ENCODE measurements around the gene NEK6. TPM values are rescaled to one million over a fixed set of nuclear protein-coding genes. Genes with fewer than 3 reads are reported as not detected.

The NEK6 gene
- total and polyA plus RNA-seq, 10 of the 15 experiments (the other 5 are each of a cell fraction or from before 2014, with no cell fraction given) = 31.3 to 161 (median 89.2) TPM

GRCh38 chr9:124273427-124274160, 15.8 kb downstream of the NEK6 start:
- Histone ChIP-seq H3K27me3 (replicated peaks in 1 of 2; ENCODE audit: control insufficient read depth in 2 of 2, insufficient read depth in 2 of 2, low read length in 1 of 2) (no peaks in the 10 kb centered on the region), H3K4me2 (ENCODE audit: control insufficient read depth, insufficient read depth) (no peak overlapping the region), H3K36me3 (ENCODE audit: control insufficient read depth in 2 of 2, insufficient read depth in 2 of 2, low read length in 1 of 2) (peaks cover 33 to 42% of the 10 kb centered on the region in 2 experiments), H3K4me1 (ENCODE audit: control insufficient read depth, insufficient read depth, low read length) (peaks cover under 1% of the 10 kb centered on the region; the same call in 1 of the 2 replicates), H3K9ac (ENCODE audit: control insufficient read depth, insufficient read depth, low read length) (no peak overlapping the region), H3K27ac (ENCODE audit: control insufficient read depth, insufficient read depth) (no peak overlapping the region), H3K9me3 (replicated peaks; ENCODE audit: control insufficient read depth, insufficient read depth, low read length) (no peaks in the 10 kb centered on the region; the same call in 2 of the 3 replicates), H3K4me3 (no peak overlapping the region), H3K79me2 (ENCODE audit: control insufficient read depth, insufficient read depth, low read length) (peaks cover 97% of the 10 kb centered on the region), H4K20me1 (ENCODE audit: control insufficient read depth, insufficient read depth) (peaks cover 39% of the 10 kb centered on the region), H2AFZ (ENCODE audit: control insufficient read depth, low read depth, low read length) (no peak overlapping the region)
- 94% methylated on average over 21 of the region's 21 CpGs for WGBS (ENCODE audit: insufficient coverage, insufficient replicate concordance, low lambda C conversion rate, missing lambda C conversion rate)
- no peak for ATAC-seq
- in situ Hi-C loops (cut with MboI) = no loop called here
- TF ChIP-seq SUZ12 (IDR thresholded peaks at IDR 0.05; ENCODE audit: unreplicated experiment) = no peak
- TF ChIP-seq GATAD2B (conservative IDR thresholded peaks at IDR 0.05; ENCODE audit: low read depth) = no peak
- no peak for TF ChIP-seq ZNF274 (IDR thresholded peaks at IDR 0.05; ENCODE audit: insufficient read depth, insufficient read length)
- no peak for TF ChIP-seq JUNB (IDR thresholded peaks at IDR 0.05)
- TF ChIP-seq ZBTB11 (CRISPR knock-in tag; IDR thresholded peaks at IDR 0.05) = no peak
- TF ChIP-seq CHD2 (IDR thresholded peaks at IDR 0.05; ENCODE audit: borderline replicate concordance, low read depth, low read length) = no peak
- TF ChIP-seq FOXM1 (IDR thresholded peaks at IDR 0.05; ENCODE audit: low read depth, low read length) = no peak
- TF ChIP-seq NFIC (IDR thresholded peaks at IDR 0.05; ENCODE audit: low read depth, low read length) = no peak
- TF ChIP-seq NR2C2 (IDR thresholded peaks at IDR 0.05; ENCODE audit: borderline replicate concordance, control insufficient read depth, insufficient read length, low read depth) = no peak
- TF ChIP-seq ETV6 (conservative IDR thresholded peaks at IDR 0.05 in 1 of 2, IDR thresholded peaks at IDR 0.05 in 1 of 2; ENCODE audit: borderline replicate concordance in 1 of 2, low read depth in 1 of 2) = no peak
- TF ChIP-seq SP1 (IDR thresholded peaks at IDR 0.05; ENCODE audit: low read depth, low read length) = no peak
- no peak for TF ChIP-seq TBL1XR1 (IDR thresholded peaks at IDR 0.05; ENCODE audit: low read depth, low read length)
- TF ChIP-seq STAT1 (conservative IDR thresholded peaks at IDR 0.05) = no peak
- TF ChIP-seq MTA2 (IDR thresholded peaks at IDR 0.05; ENCODE audit: low read depth) = no peak
- TF ChIP-seq, protein P1, sequence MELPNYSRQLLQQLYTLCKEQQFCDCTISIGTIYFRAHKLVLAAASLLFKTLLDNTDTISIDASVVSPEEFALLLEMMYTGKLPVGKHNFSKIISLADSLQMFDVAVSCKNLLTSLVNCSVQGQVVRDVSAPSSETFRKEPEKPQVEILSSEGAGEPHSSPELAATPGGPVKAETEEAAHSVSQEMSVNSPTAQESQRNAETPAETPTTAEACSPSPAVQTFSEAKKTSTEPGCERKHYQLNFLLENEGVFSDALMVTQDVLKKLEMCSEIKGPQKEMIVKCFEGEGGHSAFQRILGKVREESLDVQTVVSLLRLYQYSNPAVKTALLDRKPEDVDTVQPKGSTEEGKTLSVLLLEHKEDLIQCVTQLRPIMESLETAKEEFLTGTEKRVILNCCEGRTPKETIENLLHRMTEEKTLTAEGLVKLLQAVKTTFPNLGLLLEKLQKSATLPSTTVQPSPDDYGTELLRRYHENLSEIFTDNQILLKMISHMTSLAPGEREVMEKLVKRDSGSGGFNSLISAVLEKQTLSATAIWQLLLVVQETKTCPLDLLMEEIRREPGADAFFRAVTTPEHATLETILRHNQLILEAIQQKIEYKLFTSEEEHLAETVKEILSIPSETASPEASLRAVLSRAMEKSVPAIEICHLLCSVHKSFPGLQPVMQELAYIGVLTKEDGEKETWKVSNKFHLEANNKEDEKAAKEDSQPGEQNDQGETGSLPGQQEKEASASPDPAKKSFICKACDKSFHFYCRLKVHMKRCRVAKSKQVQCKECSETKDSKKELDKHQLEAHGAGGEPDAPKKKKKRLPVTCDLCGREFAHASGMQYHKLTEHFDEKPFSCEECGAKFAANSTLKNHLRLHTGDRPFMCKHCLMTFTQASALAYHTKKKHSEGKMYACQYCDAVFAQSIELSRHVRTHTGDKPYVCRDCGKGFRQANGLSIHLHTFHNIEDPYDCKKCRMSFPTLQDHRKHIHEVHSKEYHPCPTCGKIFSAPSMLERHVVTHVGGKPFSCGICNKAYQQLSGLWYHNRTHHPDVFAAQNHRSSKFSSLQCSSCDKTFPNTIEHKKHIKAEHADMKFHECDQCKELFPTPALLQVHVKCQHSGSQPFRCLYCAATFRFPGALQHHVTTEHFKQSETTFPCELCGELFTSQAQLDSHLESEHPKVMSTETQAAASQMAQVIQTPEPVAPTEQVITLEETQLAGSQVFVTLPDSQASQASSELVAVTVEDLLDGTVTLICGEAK (IDR thresholded peaks at IDR 0.05; ENCODE audit: borderline replicate concordance) = no peak
- no peak for TF ChIP-seq BCL11A (IDR thresholded peaks at IDR 0.05; ENCODE audit: low read depth, low read length)
- CTCF ChIA-PET = no interaction called here
- intact Hi-C loops (cut with micrococcal nuclease; ENCODE audit: unreplicated experiment) = no loop called here
- FAIRE-seq = no peak
- RAD21 ChIA-PET (ENCODE audit: unreplicated experiment) = no interaction called here
- POLR2A ChIA-PET = no interaction called here
- DNase-seq (ENCODE audit: low read depth, low spot score) = no peak
- SMC1A ChIA-PET (ENCODE audit: uncharacterized antibody, unreplicated experiment) = no interaction called here
- no TSS peak for BruUV-seq (replicated peaks)

Measured in GM12878 (cell line).